GM19395 (cell line): Measurements from ENCODE around the gene P2RX2.

ENCODE experiments used
- ATAC-seq: cut with Tn5 transposase; IDR thresholded peaks from one replicate; pipeline ENCODE4 v1.9.1; 2021; ENCODE audit warnings: mild to moderate bottlenecking, moderate library complexity; ENCODE audit not compliant: unreplicated experiment

Gene P2RX2

GRCh38 chr12:132618683-132619043, at the start of gene P2RX2:
Gene P2RX2, plus strand, starts transcription at chr12:132618776. Its CDS starts 41 bp downstream, at chr12:132618817.
- no peak for ATAC-seq

GRCh38 chr12:132568826-132569480, 49.6 kb upstream of the P2RX2 start:
- ATAC-seq, result no peak

GRCh38 chr12:132569856-132570480, 48.6 kb upstream of the P2RX2 start:
- no peak for ATAC-seq

- no peak for ATAC-seq
Observed at GRCh38 chr12:132570635-132571034, 47.9 kb upstream of the P2RX2 start.

- no peak for ATAC-seq
Observed at GRCh38 chr12:132571051-132571450, 47.5 kb upstream of the P2RX2 start.

GRCh38 chr12:132571598-132571997, 47.0 kb upstream of the P2RX2 start:
- no peak for ATAC-seq

- no peak for ATAC-seq
Observed at GRCh38 chr12:132572106-132572505, 46.5 kb upstream of the P2RX2 start.

- no peak for ATAC-seq
Observed at GRCh38 chr12:132572801-132573760, 45.5 kb upstream of the P2RX2 start.

GRCh38 chr12:132574271-132574996, 44.1 kb upstream of the P2RX2 start:
- no peak for ATAC-seq

- ATAC-seq, result no peak
Observed at GRCh38 chr12:132575661-132576060, 42.9 kb upstream of the P2RX2 start.

GRCh38 chr12:132576701-132577100, 41.9 kb upstream of the P2RX2 start:
- no peak for ATAC-seq

- no peak for ATAC-seq
Observed at GRCh38 chr12:132577191-132577920, 41.2 kb upstream of the P2RX2 start.

- ATAC-seq, result no peak
Observed at GRCh38 chr12:132578118-132578517, 40.5 kb upstream of the P2RX2 start.

GRCh38 chr12:132578826-132579225, 39.8 kb upstream of the P2RX2 start:
- no peak for ATAC-seq

GRCh38 chr12:132579744-132580143, 38.8 kb upstream of the P2RX2 start:
- no peak for ATAC-seq

- no peak for ATAC-seq
Observed at GRCh38 chr12:132580701-132581292, 37.8 kb upstream of the P2RX2 start.

GRCh38 chr12:132581348-132582057, 37.1 kb upstream of the P2RX2 start:
- no peak for ATAC-seq

- ATAC-seq, result no peak
Observed at GRCh38 chr12:132582058-132582420, 36.5 kb upstream of the P2RX2 start.
